Testis (tissue), 3 donors: Measurements from ENCODE around the gene CAMTA1. TPM values are rescaled to one million over a fixed set of nuclear protein-coding genes. Genes with fewer than 3 reads are reported as not detected.

Experiments
- DNase-seq: peaks from one replicate; pipeline ENCODE4 v3.0.0-alpha.2; 2019
- H3K27ac ChIP-seq, 2 donors: fragments of 200-600 bp; sonication (generic); one replicate each; pipeline ENCODE4 v1.5.1; 2019
- H3K27me3 ChIP-seq: fragments of 200-600 bp; sonication (generic); one replicate; pipeline ENCODE4 v1.5.1; 2019
- H3K36me3 ChIP-seq: fragments of 200-600 bp; sonication (generic); one replicate; pipeline ENCODE4 v1.5.1; 2017; ENCODE audit warnings: low read depth; ENCODE audit errors: missing control alignments
- H3K4me1 ChIP-seq: fragments of 200-600 bp; sonication (generic); one replicate; pipeline ENCODE4 v1.5.1; 2019
- H3K4me3 ChIP-seq, 2 donors: fragments of 200-600 bp; sonication (generic); one replicate each; pipeline ENCODE4 v1.5.1; 2017 to 2019
- H3K9me3 ChIP-seq: fragments of 200-600 bp; sonication (generic); one replicate; pipeline ENCODE4 v1.5.1; 2017
- CTCF ChIP-seq, 3 experiments: fragments of 450-650 bp in 2 of 3; fragments of 200-600 bp in 1 of 3; sonication (generic) in 1 of 3; IDR thresholded peaks; one replicate each; pipeline ENCODE4 v1.5.1; 2016 to 2019; ENCODE audit warnings: antibody characterized with exemption in 3 of 3, mild to moderate bottlenecking in 2 of 3, moderate library complexity in 1 of 3
- POLR2A ChIP-seq: fragments of 450-650 bp; IDR thresholded peaks from one replicate; pipeline ENCODE4 v1.6.1; 2017; ENCODE audit warnings: antibody characterized with exemption, mild to moderate bottlenecking, moderate library complexity
- WGBS, 2 donors: methylation state at CpG; one replicate each; pipeline ENCODE4 v1.1.5; 2018; 5-methylcytosine and 5-hydroxymethylcytosine counted together
- intact Hi-C: fragments of 100-400 bp; cut with DNase I; formaldehyde crosslinking; loops from one replicate; pipeline ENCODE4 v1.15.1; 2023; ENCODE audit warnings: low total_unique reads
- polyA plus RNA-seq: library from polyadenylated mRNA; stranded (reverse); fragments of 350-450 nt; fragmentation: Illumina TruSeq; extraction: RNeasy Lipid Tissue Mini Kit (QIAGEN cat#74804); gene quantifications from one replicate; pipeline ENCODE4 v1.2.3, GENCODE V29; 2014; ENCODE audit warnings: low read depth, low replicate concordance; ENCODE audit not compliant: insufficient read depth
- total RNA-seq, 2 donors: library from RNA; depleted of rRNA; stranded (reverse); fragments of >200 nt; gene quantifications; one replicate each; pipeline ENCODE4 v1.2.3, GENCODE V29; 2016

CAMTA1 gene
- total and polyA plus RNA-seq, 3 donors from 2014 or later, result 116 to 158 (median 119) TPM

- 65 to 79% methylated on average over 11 of the region's 11 CpGs for WGBS, 2 donors
- intact Hi-C loops, result no loop called here
These were observed 171.4 kb downstream of the CAMTA1 start for GRCh38 chr1:6956488-6957159.

GRCh38 chr1:6957341-6957740 lies 172.1 kb downstream of the CAMTA1 start:
- no peak for TF ChIP-seq CTCF (IDR thresholded peaks at IDR 0.05)
- no peak for TF ChIP-seq POLR2A
- H3K27me3 ChIP-seq, result no peaks in the 10 kb centered on the region
- H3K4me1 ChIP-seq, result peaks cover 47% of the 10 kb centered on the region
- no peak for DNase-seq
- no peaks in the 10 kb centered on the region for H3K9me3 ChIP-seq
- WGBS, 2 donors, result 88 to 95% methylated on average over 5 of the region's 5 CpGs
- H3K36me3 ChIP-seq, result no peaks in the 10 kb centered on the region
- intact Hi-C loops, result no loop called here
- no peak overlapping the region for H3K4me3 ChIP-seq
- no peak overlapping the region for H3K27ac ChIP-seq

More at GRCh38 chr1:6956488-6957159, 171.4 kb downstream of the CAMTA1 start:
- TF ChIP-seq CTCF (IDR thresholded peaks at IDR 0.05) (no peak), POLR2A (no peak)
- no peaks in the 10 kb centered on the region for H3K36me3 ChIP-seq
- H3K27me3 ChIP-seq, result no peaks in the 10 kb centered on the region
- H3K9me3 ChIP-seq, result no peaks in the 10 kb centered on the region
- no peak overlapping the region for H3K4me3 ChIP-seq
- H3K4me1 ChIP-seq, result peaks cover 42% of the 10 kb centered on the region
- H3K27ac ChIP-seq, result no peak overlapping the region
- no peak for DNase-seq

GRCh38 chr1:6958407-6959030 lies 173.3 kb downstream of the CAMTA1 start:
- intact Hi-C loops, result no loop called here
- Histone ChIP-seq H3K27ac (peak overlapping the region in 1 of 2 donors; percentile 22), H3K9me3 (no peaks in the 10 kb centered on the region), H3K27me3 (no peaks in the 10 kb centered on the region), H3K4me1 (peaks cover 47% of the 10 kb centered on the region), H3K4me3 (no peak overlapping the region), H3K36me3 (no peaks in the 10 kb centered on the region)
- DNase-seq, result peak; percentile 52
- 55 to 62% methylated on average over 15 of the region's 15 CpGs for WGBS, 2 donors
- TF ChIP-seq POLR2A, result no peak
- no peak for TF ChIP-seq CTCF (IDR thresholded peaks at IDR 0.05)

- Histone ChIP-seq H3K27me3 (no peaks in the 10 kb centered on the region), H3K36me3 (no peaks in the 10 kb centered on the region), H3K9me3 (no peaks in the 10 kb centered on the region), H3K27ac (peak overlapping the region in 1 of 2 donors; percentile 22), H3K4me1 (peaks cover 43% of the 10 kb centered on the region), H3K4me3 (no peak overlapping the region)
- intact Hi-C loops, result no loop called here
- no peak for DNase-seq
- 59 to 69% methylated on average over 7 to 8 of the region's 8 CpGs for WGBS, 2 donors
- no peak for TF ChIP-seq CTCF (IDR thresholded peaks at IDR 0.05)
These were observed 174.2 kb downstream of the CAMTA1 start for GRCh38 chr1:6959491-6959890.
